CD4-positive, alpha-beta T cell (primary cell): ENCODE results near the gene CALN1. TPM values are rescaled to one million over a fixed set of nuclear protein-coding genes. Genes with fewer than 3 reads are reported as not detected.

ENCODE experiments used
- ATAC-seq: fragments of 200-7000 bp; cut with Tn5 transposase; one replicate; pipeline ENCODE4 v1.10.0; 2022; ENCODE audit warnings: mild to moderate bottlenecking; ENCODE audit not compliant: poor library complexity
- CTCF ChIA-PET: fragments of 350-600 bp; sonication (Branson Sonifier 250); formaldehyde crosslinking; loops from one replicate; lab custom pipeline; 2021; ENCODE audit warnings: antibody characterized with exemption, inconsistent platforms; lab: Charles Lee
- POLR2A ChIA-PET: fragments of 350-600 bp; sonication (Branson Sonifier 250); formaldehyde crosslinking; loops from one replicate; lab custom pipeline; 2021; ENCODE audit warnings: antibody characterized with exemption, inconsistent platforms; lab: Charles Lee
- DNase-seq, 14 experiments: peaks; one replicate each; pipeline ENCODE4 v3.0.0-alpha.2; 2013 to 2020; ENCODE audit warnings: mixed read lengths in 2 of 14
- H3K27ac ChIP-seq, 2 donors: one replicate each; pipeline versions ENCODE4 v1.5.1 to v1.7.0; 2013; ENCODE audit warnings: low read length in 2 of 2, low read depth in 1 of 2, mild to moderate bottlenecking in 1 of 2
- H3K27me3 ChIP-seq, 2 experiments: 1 replicate in 1 of 2; 2 replicates in 1 of 2; pipeline versions ENCODE4 v1.6.1 to v1.7.0; 2013; ENCODE audit warnings: low read length in 2 of 2, control low read depth in 1 of 2, mild to moderate bottlenecking in 1 of 2, moderate library complexity in 1 of 2; ENCODE audit not compliant: insufficient read depth in 2 of 2, control insufficient read depth in 1 of 2
- H3K36me3 ChIP-seq: one replicate; pipeline ENCODE4 v1.6.1; 2013; ENCODE audit warnings: low read length, control low read depth; ENCODE audit not compliant: insufficient read depth
- H3K4me1 ChIP-seq: one replicate; pipeline ENCODE4 v1.6.1; 2013; ENCODE audit warnings: low read length, control low read depth; ENCODE audit not compliant: insufficient read depth
- H3K4me3 ChIP-seq: one replicate; pipeline ENCODE4 v1.5.1; 2013; ENCODE audit warnings: mild to moderate bottlenecking, low read length, moderate library complexity
- H3K9me3 ChIP-seq, 2 experiments: 1 replicate in 1 of 2; 2 replicates in 1 of 2; pipeline versions ENCODE4 v1.6.1 to v1.7.0; 2013; ENCODE audit warnings: low read length in 2 of 2, mild to moderate bottlenecking in 2 of 2, control low read depth in 1 of 2, moderate library complexity in 1 of 2; ENCODE audit not compliant: control insufficient read depth in 1 of 2, insufficient read depth in 1 of 2
- H3K27ac Mint-ChIP-seq: one replicate; pipeline ENCODE4 v1.8.0; 2020; ENCODE audit warnings: mixed read lengths
- H3K27me3 Mint-ChIP-seq: one replicate; pipeline ENCODE4 v1.8.0; 2021; ENCODE audit warnings: mixed read lengths
- H3K36me3 Mint-ChIP-seq: one replicate; pipeline ENCODE4 v1.8.0; 2021; ENCODE audit warnings: low read depth, mixed read lengths
- H3K4me1 Mint-ChIP-seq: one replicate; pipeline ENCODE4 v1.8.0; 2021; ENCODE audit warnings: low read depth, mixed read lengths
- H3K4me3 Mint-ChIP-seq: one replicate; pipeline ENCODE4 v1.8.0; 2020; ENCODE audit warnings: mild to moderate bottlenecking, mixed read lengths
- H3K9me3 Mint-ChIP-seq: one replicate; pipeline ENCODE4 v1.8.0; 2020; ENCODE audit warnings: mixed read lengths
- intact Hi-C, 2 experiments: fragments of 100-400 bp; cut with DNase I in 1 of 2; cut with micrococcal nuclease in 1 of 2; formaldehyde crosslinking; loops; one replicate each; pipeline versions ENCODE4 v1.15.1 to v1.9.0; 2023 to 2025; cut with DNase I, micrococcal nuclease
- total RNA-seq, 174 experiments: library from RNA in 2 of 174; stranded (reverse) in 2 of 174; gene quantifications; one replicate each; pipeline ENCODE4 v1.2.3 and lab custom pipeline; 2021 to 2026
- TF ChIP-seq, protein P1 (sequence below): fragments of 200-600 bp; IDR thresholded peaks from one replicate; pipeline ENCODE4 v1.8.0; 2022; ENCODE audit warnings: antibody characterized with exemption, mild to moderate bottlenecking

The CALN1 gene
- total RNA-seq, 2 experiments from 2014 or later: 0.06 TPM; not detected in 1

DNA sequence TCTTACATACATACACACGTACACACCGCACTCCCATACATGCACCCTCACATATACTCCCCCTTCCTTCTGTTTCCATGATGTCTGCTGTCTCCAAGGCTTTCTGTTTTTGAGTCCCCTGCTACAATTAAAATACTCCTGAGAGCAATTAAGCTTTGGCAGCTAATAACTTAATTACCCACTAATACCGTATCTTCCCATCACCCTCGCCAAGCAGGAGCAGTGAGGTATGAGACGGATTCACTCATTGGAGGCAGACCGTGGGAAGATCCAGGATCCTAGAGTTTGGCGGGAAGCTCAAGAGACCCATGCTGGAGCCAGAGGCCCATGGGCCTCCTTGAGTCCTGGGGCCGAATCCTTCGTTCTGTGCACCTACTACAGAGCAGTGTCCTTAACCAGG lies 1.7 kb upstream of the CALN1 start:
- TF ChIP-seq, protein P1, sequence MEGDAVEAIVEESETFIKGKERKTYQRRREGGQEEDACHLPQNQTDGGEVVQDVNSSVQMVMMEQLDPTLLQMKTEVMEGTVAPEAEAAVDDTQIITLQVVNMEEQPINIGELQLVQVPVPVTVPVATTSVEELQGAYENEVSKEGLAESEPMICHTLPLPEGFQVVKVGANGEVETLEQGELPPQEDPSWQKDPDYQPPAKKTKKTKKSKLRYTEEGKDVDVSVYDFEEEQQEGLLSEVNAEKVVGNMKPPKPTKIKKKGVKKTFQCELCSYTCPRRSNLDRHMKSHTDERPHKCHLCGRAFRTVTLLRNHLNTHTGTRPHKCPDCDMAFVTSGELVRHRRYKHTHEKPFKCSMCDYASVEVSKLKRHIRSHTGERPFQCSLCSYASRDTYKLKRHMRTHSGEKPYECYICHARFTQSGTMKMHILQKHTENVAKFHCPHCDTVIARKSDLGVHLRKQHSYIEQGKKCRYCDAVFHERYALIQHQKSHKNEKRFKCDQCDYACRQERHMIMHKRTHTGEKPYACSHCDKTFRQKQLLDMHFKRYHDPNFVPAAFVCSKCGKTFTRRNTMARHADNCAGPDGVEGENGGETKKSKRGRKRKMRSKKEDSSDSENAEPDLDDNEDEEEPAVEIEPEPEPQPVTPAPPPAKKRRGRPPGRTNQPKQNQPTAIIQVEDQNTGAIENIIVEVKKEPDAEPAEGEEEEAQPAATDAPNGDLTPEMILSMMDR: no peak
- no peaks in the 10 kb centered on the region for H3K4me1 Mint-ChIP-seq
- no peaks in the 10 kb centered on the region for H3K36me3 Mint-ChIP-seq
- no peak overlapping the region for H3K27ac ChIP-seq
- H3K27me3 ChIP-seq: no peaks in the 10 kb centered on the region
- no peak for DNase-seq
- H3K4me3 ChIP-seq: no peak overlapping the region
- no peaks in the 10 kb centered on the region for H3K27me3 Mint-ChIP-seq
- no peak overlapping the region for H3K4me3 Mint-ChIP-seq
- H3K9me3 ChIP-seq: peaks cover 0 to 33% of the 10 kb centered on the region in 2 experiments
- no peaks in the 10 kb centered on the region for H3K36me3 ChIP-seq
- H3K4me1 ChIP-seq: no peaks in the 10 kb centered on the region
- ATAC-seq: no peak
- H3K27ac Mint-ChIP-seq: no peak overlapping the region
- ChIA-PET CTCF (no interaction called here), POLR2A (no interaction called here)
- intact Hi-C loops: no loop called here
- H3K9me3 Mint-ChIP-seq: no peaks in the 10 kb centered on the region

DNA sequence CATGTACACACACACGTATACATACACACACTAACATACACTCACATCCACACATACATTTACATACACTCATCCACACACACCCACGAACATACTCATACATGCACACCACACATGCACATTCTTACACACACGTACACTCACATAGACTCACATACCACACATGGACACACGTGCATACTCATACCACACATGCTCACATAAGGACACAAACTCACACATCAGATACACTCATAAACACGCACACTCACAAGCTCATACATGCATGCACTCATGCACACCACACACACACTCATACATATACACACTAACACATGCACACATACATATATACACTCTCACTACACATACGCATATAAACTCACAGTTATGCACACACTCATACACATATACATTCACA lies 1.2 kb upstream of the CALN1 start:
- Mint-ChIP-seq H3K36me3 (no peaks in the 10 kb centered on the region), H3K27ac (no peak overlapping the region), H3K4me3 (no peak overlapping the region), H3K9me3 (no peaks in the 10 kb centered on the region), H3K27me3 (no peaks in the 10 kb centered on the region), H3K4me1 (no peaks in the 10 kb centered on the region)
- ChIA-PET CTCF (no interaction called here), POLR2A (no interaction called here)
- no peak overlapping the region for H3K27ac ChIP-seq
- no peaks in the 10 kb centered on the region for H3K36me3 ChIP-seq
- no peak for DNase-seq
- intact Hi-C loops: no loop called here
- TF ChIP-seq, protein P1: no peak
- H3K4me3 ChIP-seq: no peak overlapping the region
- no peak for ATAC-seq
- H3K4me1 ChIP-seq: no peaks in the 10 kb centered on the region
- H3K27me3 ChIP-seq: no peaks in the 10 kb centered on the region
- H3K9me3 ChIP-seq: peaks cover 0 to 28% of the 10 kb centered on the region in 2 experiments

DNA sequence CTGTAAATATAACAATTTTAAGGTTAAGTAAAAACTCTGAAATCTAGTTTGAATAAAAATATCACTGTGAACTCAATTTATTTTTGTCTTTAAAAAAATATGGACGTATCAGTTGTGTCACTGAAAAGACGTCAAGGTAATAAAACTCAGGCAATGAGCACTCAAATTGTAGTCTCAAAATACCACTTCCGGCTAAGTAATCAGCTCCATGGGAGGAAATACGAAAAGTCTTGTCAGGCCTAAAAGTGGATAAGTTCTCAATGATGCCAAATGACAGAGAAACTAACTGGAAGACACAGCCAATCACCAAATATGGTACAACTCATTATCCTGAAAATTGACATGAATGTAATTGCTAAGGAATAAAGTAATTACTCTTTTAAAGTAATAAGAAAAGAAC lies 719 bp downstream of the CALN1 start:
- no peaks in the 10 kb centered on the region for H3K4me1 ChIP-seq
- ChIA-PET POLR2A (no interaction called here), CTCF (no interaction called here)
- H3K27me3 ChIP-seq: no peaks in the 10 kb centered on the region
- Mint-ChIP-seq H3K9me3 (no peaks in the 10 kb centered on the region), H3K27me3 (no peaks in the 10 kb centered on the region), H3K4me1 (no peaks in the 10 kb centered on the region), H3K27ac (no peak overlapping the region), H3K4me3 (no peak overlapping the region), H3K36me3 (no peaks in the 10 kb centered on the region)
- ATAC-seq (no peak), DNase-seq (no peak)
- H3K9me3 ChIP-seq: peaks cover 0 to 19% of the 10 kb centered on the region in 2 experiments
- H3K27ac ChIP-seq: no peak overlapping the region
- no peaks in the 10 kb centered on the region for H3K36me3 ChIP-seq
- intact Hi-C loops: no loop called here
- no peak overlapping the region for H3K4me3 ChIP-seq
- TF ChIP-seq, protein P1: no peak
